Measurements from ENCODE around the gene HK1.

HK1 gene

GRCh38 chr10:69439813-69440506, 161.7 kb downstream of the HK1 start:
- H3K9me3 ChIP-seq (ENCODE audit: insufficient read depth, low read length) = no peaks in the 10 kb centered on the region
- TF ChIP-seq EZH2phosphoT487 (IDR thresholded peaks at IDR 0.05; ENCODE audit: low read depth) = no peak
- TF ChIP-seq, protein P1, sequence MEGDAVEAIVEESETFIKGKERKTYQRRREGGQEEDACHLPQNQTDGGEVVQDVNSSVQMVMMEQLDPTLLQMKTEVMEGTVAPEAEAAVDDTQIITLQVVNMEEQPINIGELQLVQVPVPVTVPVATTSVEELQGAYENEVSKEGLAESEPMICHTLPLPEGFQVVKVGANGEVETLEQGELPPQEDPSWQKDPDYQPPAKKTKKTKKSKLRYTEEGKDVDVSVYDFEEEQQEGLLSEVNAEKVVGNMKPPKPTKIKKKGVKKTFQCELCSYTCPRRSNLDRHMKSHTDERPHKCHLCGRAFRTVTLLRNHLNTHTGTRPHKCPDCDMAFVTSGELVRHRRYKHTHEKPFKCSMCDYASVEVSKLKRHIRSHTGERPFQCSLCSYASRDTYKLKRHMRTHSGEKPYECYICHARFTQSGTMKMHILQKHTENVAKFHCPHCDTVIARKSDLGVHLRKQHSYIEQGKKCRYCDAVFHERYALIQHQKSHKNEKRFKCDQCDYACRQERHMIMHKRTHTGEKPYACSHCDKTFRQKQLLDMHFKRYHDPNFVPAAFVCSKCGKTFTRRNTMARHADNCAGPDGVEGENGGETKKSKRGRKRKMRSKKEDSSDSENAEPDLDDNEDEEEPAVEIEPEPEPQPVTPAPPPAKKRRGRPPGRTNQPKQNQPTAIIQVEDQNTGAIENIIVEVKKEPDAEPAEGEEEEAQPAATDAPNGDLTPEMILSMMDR (IDR thresholded peaks at IDR 0.05; ENCODE audit: low read depth, low read length) = no peak
- peaks cover 8% of the 10 kb centered on the region for H3K4me1 ChIP-seq (ENCODE audit: low read length)
- H4K20me1 ChIP-seq (ENCODE audit: insufficient read depth, low read length) = no peaks in the 10 kb centered on the region
- H2AFZ ChIP-seq (ENCODE audit: low read depth, low read length) = no peak overlapping the region
- no peaks in the 10 kb centered on the region for H3K27me3 ChIP-seq (ENCODE audit: low read depth, low read length)
- H3K79me2 ChIP-seq (ENCODE audit: low read length) = no peaks in the 10 kb centered on the region
- no peak overlapping the region for H3K4me2 ChIP-seq (ENCODE audit: low read length)
- H3K4me3 ChIP-seq (ENCODE audit: low read length) = no peak overlapping the region
- no peak overlapping the region for H3K9ac ChIP-seq (ENCODE audit: low read length)
- H3K36me3 ChIP-seq (replicated peaks; ENCODE audit: low read depth, low read length) = no peaks in the 10 kb centered on the region
- no peak overlapping the region for H3K27ac ChIP-seq (ENCODE audit: low read length)

DNA sequence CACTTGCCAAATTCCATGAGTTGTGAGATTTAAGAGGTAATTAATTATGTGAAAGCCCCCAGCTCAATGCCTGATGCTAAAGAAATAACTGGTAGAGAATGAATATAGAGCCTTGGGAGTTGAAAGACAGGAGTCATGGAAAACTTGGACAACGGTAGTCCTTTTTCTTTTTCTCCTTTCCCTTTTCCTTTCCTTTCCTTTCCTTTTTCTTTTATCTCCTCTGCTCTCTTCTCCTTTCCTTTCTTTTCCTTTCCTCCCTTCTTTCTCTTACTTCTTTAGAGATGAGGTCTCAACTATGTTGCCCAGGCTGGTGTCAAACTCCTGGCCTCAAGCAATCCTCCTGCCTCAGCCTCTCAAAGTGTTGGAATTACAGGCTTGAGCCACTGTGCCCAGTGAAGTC, 165.1 kb downstream of the HK1 start:
- Histone ChIP-seq H3K27ac (ENCODE audit: low read length) (no peak overlapping the region), H3K4me3 (ENCODE audit: low read length) (no peak overlapping the region), H3K9ac (ENCODE audit: low read length) (no peak overlapping the region), H2AFZ (ENCODE audit: low read depth, low read length) (no peak overlapping the region), H3K36me3 (replicated peaks; ENCODE audit: low read depth, low read length) (no peaks in the 10 kb centered on the region), H4K20me1 (ENCODE audit: insufficient read depth, low read length) (no peaks in the 10 kb centered on the region), H3K4me1 (ENCODE audit: low read length) (peaks cover 5% of the 10 kb centered on the region), H3K27me3 (ENCODE audit: low read depth, low read length) (no peaks in the 10 kb centered on the region), H3K79me2 (ENCODE audit: low read length) (no peaks in the 10 kb centered on the region), H3K4me2 (ENCODE audit: low read length) (no peak overlapping the region), H3K9me3 (ENCODE audit: insufficient read depth, low read length) (no peaks in the 10 kb centered on the region)
- no peak for TF ChIP-seq EZH2phosphoT487 (IDR thresholded peaks at IDR 0.05; ENCODE audit: low read depth)
- TF ChIP-seq, protein P1 (IDR thresholded peaks at IDR 0.05; ENCODE audit: low read depth, low read length) = no peak

GRCh38 chr10:69445041-69445440, 166.7 kb downstream of the HK1 start:
- Histone ChIP-seq H3K36me3 (replicated peaks; ENCODE audit: low read depth, low read length) (no peaks in the 10 kb centered on the region), H3K79me2 (ENCODE audit: low read length) (no peaks in the 10 kb centered on the region), H3K4me3 (ENCODE audit: low read length) (no peak overlapping the region), H3K9ac (ENCODE audit: low read length) (no peak overlapping the region), H3K27me3 (ENCODE audit: low read depth, low read length) (no peaks in the 10 kb centered on the region), H3K4me1 (ENCODE audit: low read length) (no peaks in the 10 kb centered on the region), H4K20me1 (ENCODE audit: insufficient read depth, low read length) (no peaks in the 10 kb centered on the region), H3K9me3 (ENCODE audit: insufficient read depth, low read length) (no peaks in the 10 kb centered on the region), H3K27ac (ENCODE audit: low read length) (no peak overlapping the region), H2AFZ (ENCODE audit: low read depth, low read length) (no peak overlapping the region), H3K4me2 (ENCODE audit: low read length) (no peak overlapping the region)
- TF ChIP-seq, protein P1 (IDR thresholded peaks at IDR 0.05; ENCODE audit: low read depth, low read length) = no peak
- TF ChIP-seq EZH2phosphoT487 (IDR thresholded peaks at IDR 0.05; ENCODE audit: low read depth) = no peak

- no peaks in the 10 kb centered on the region for H4K20me1 ChIP-seq (ENCODE audit: insufficient read depth, low read length)
- no peaks in the 10 kb centered on the region for H3K4me1 ChIP-seq (ENCODE audit: low read length)
- no peaks in the 10 kb centered on the region for H3K79me2 ChIP-seq (ENCODE audit: low read length)
- H3K9ac ChIP-seq (ENCODE audit: low read length) = no peak overlapping the region
- no peaks in the 10 kb centered on the region for H3K27me3 ChIP-seq (ENCODE audit: low read depth, low read length)
- no peak overlapping the region for H2AFZ ChIP-seq (ENCODE audit: low read depth, low read length)
- no peaks in the 10 kb centered on the region for H3K36me3 ChIP-seq (replicated peaks; ENCODE audit: low read depth, low read length)
- H3K9me3 ChIP-seq (ENCODE audit: insufficient read depth, low read length) = no peaks in the 10 kb centered on the region
- TF ChIP-seq, protein P1 (IDR thresholded peaks at IDR 0.05; ENCODE audit: low read depth, low read length) = no peak
- TF ChIP-seq EZH2phosphoT487 (IDR thresholded peaks at IDR 0.05; ENCODE audit: low read depth) = no peak
- no peak overlapping the region for H3K4me3 ChIP-seq (ENCODE audit: low read length)
- no peak overlapping the region for H3K4me2 ChIP-seq (ENCODE audit: low read length)
- H3K27ac ChIP-seq (ENCODE audit: low read length) = no peak overlapping the region
These were observed 167.9 kb downstream of the HK1 start for GRCh38 chr10:69446229-69446628.
